T-cell (primary cell): Measurements from ENCODE around the gene TSPYL2. TPM values are rescaled to one million over a fixed set of nuclear protein-coding genes. Genes with fewer than 3 reads are reported as not detected.

Experiments used
- ATAC-seq, 4 experiments: fragments of 200-7000 bp in 3 of 4; fragments of 150-1000 bp in 1 of 4; cut with Tn5 transposase; replicated peaks in 1 of 4; 1 replicate in 3 of 4; 2 replicates in 1 of 4; pipeline ENCODE4 v1.10.0; 2021; ENCODE audit warnings: moderate library complexity in 3 of 4, mild to moderate bottlenecking in 2 of 4, moderate number of reproducible peaks in 1 of 4
- CTCF ChIA-PET, 2 donors: fragments of 300-600 bp; sonication (Branson Sonifier 250); formaldehyde crosslinking; loops; one replicate each; lab custom pipeline; 2022; ENCODE audit warnings: antibody characterized with exemption in 2 of 2; lab: Charles Lee
- POLR2A ChIA-PET, 2 donors: fragments of 300-600 bp; sonication (Branson Sonifier 250); formaldehyde crosslinking; loops; one replicate each; lab custom pipeline; 2022; ENCODE audit warnings: antibody characterized with exemption in 2 of 2; lab: Charles Lee
- DNase-seq, 35 experiments: peaks; one replicate each; pipeline versions ENCODE4 v3.0.0 to v3.0.0-alpha.2; 2013 to 2023
- H3K27ac ChIP-seq: one replicate; pipeline ENCODE4 v1.5.1; 2013; ENCODE audit warnings: low read length
- H3K27me3 ChIP-seq, 2 experiments: replicated peaks in 1 of 2; 1 replicate in 1 of 2; 2 replicates in 1 of 2; pipeline versions ENCODE4 v1.6.1 to v1.7.0; 2013; ENCODE audit warnings: low read length in 1 of 2, mixed read lengths in 1 of 2; ENCODE audit not compliant: control insufficient read depth in 2 of 2, insufficient read depth in 2 of 2; ENCODE audit errors: extremely low read depth in 1 of 2
- H3K36me3 ChIP-seq, 2 donors: 1 replicate in 1 of 2; 2 replicates in 1 of 2; pipeline versions ENCODE4 v1.6.1 to v1.7.0; 2013; ENCODE audit warnings: low read length in 1 of 2; ENCODE audit not compliant: control insufficient read depth in 2 of 2, insufficient read depth in 1 of 2; ENCODE audit errors: extremely low read depth in 1 of 2
- H3K4me1 ChIP-seq, 2 experiments: 1 replicate in 1 of 2; 2 replicates in 1 of 2; pipeline versions ENCODE4 v1.6.1 to v1.7.0; 2013; ENCODE audit warnings: low read length in 2 of 2, mixed read lengths in 1 of 2; ENCODE audit not compliant: insufficient read depth in 2 of 2, control insufficient read depth in 1 of 2; ENCODE audit errors: extremely low read depth in 1 of 2
- H3K4me3 ChIP-seq, 2 donors: 1 replicate in 1 of 2; 2 replicates in 1 of 2; pipeline versions ENCODE4 v1.5.1 to v1.7.0; 2013; ENCODE audit warnings: mild to moderate bottlenecking in 2 of 2, low read length in 1 of 2, moderate library complexity in 1 of 2; ENCODE audit not compliant: control insufficient read depth in 1 of 2; ENCODE audit errors: extremely low read depth in 1 of 2
- H3K9me3 ChIP-seq: 2 replicates; pipeline ENCODE4 v1.7.0; 2013
- H3K27ac Mint-ChIP-seq, 2 donors: one replicate each; pipeline ENCODE4 v1.8.0; 2020 to 2021; ENCODE audit warnings: mild to moderate bottlenecking in 2 of 2, mixed read lengths in 2 of 2
- H3K27me3 Mint-ChIP-seq, 2 donors: one replicate each; pipeline ENCODE4 v1.8.0; 2021 to 2022; ENCODE audit warnings: mixed read lengths in 2 of 2
- H3K36me3 Mint-ChIP-seq: one replicate; pipeline ENCODE4 v1.8.0; 2021; ENCODE audit warnings: mixed read lengths
- H3K4me1 Mint-ChIP-seq, 3 donors: one replicate each; pipeline ENCODE4 v1.8.0; 2020 to 2022; ENCODE audit warnings: mixed read lengths in 3 of 3, mild to moderate bottlenecking in 1 of 3
- H3K4me3 Mint-ChIP-seq, 3 donors: one replicate each; pipeline ENCODE4 v1.8.0; 2020 to 2022; ENCODE audit warnings: mild to moderate bottlenecking in 3 of 3, mixed read lengths in 3 of 3, moderate library complexity in 3 of 3
- H3K9me3 Mint-ChIP-seq, 3 donors: one replicate each; pipeline ENCODE4 v1.8.0; 2020 to 2022; ENCODE audit warnings: mixed read lengths in 3 of 3
- WGBS: methylation state at CpG from one replicate; pipeline ENCODE4 v1.1.5; 2013; ENCODE audit warnings: missing lambda C conversion rate; ENCODE audit not compliant: insufficient coverage; 5-methylcytosine and 5-hydroxymethylcytosine counted together
- total RNA-seq, 35 experiments: library from RNA in 6 of 35; stranded (reverse) in 6 of 35; fragments of 120-200 nt in 1 of 35; gene quantifications; one replicate each; pipeline versions ENCODE4 v1.2.1 to v1.2.4 and lab custom pipeline; 2013 to 2026

Gene TSPYL2
- total RNA-seq, 5 donors from 2014 or later (not counting 1 experiment from before 2014, with no cell fraction given), result 126 to 253 (median 141) TPM

GRCh38 chrX:53089224-53089842 is 7.2 kb downstream of the TSPYL2 start:
- CTCF ChIA-PET, result interaction anchor here in 1 of 2 donors (1.5 kb wide), 1 partner anchor 17 kb away, joined by 4 read pairs; no protein-coding TSS in a partner anchor
- Mint-ChIP-seq H3K27me3 (peaks cover 0 to 10% of the 10 kb centered on the region in 2 donors), H3K36me3 (peaks cover 18% of the 10 kb centered on the region), H3K4me1 (peaks cover 38 to 53% (median 39%) of the 10 kb centered on the region in 3 donors), H3K9me3 (no peaks in the 10 kb centered on the region), H3K27ac (peak overlapping the region; percentile 96 to 99), H3K4me3 (peak overlapping the region; percentile 85 to 91 (median 87))
- peaks cover 0 to 23% of the 10 kb centered on the region in 2 experiments for H3K4me1 ChIP-seq
- peaks cover 0 to 22% of the 10 kb centered on the region in 2 donors for H3K36me3 ChIP-seq
- 0% methylated on average over 1 of the region's 11 CpGs for WGBS
- ATAC-seq, result no peak
- H3K27ac ChIP-seq, result peak overlapping the region; percentile 96
- H3K27me3 ChIP-seq, result no peaks in the 10 kb centered on the region
- peak overlapping the region; percentile 48 to 60 for H3K4me3 ChIP-seq
- DNase-seq, result peak in 12 of 35 experiments; percentile 22 to 73 (median 36)
- H3K9me3 ChIP-seq, result no peaks in the 10 kb centered on the region
- POLR2A ChIA-PET, result interaction anchor here in 1 of 2 donors (0.7 kb wide), 1 partner anchor 623 kb away, joined by 4 read pairs; no protein-coding TSS in a partner anchor

- Histone ChIP-seq H3K4me3 (no peak overlapping the region), H3K27ac (no peak overlapping the region), H3K9me3 (no peaks in the 10 kb centered on the region), H3K27me3 (no peaks in the 10 kb centered on the region), H3K36me3 (peaks cover 0 to 19% of the 10 kb centered on the region in 2 donors), H3K4me1 (peaks cover 2 to 27% of the 10 kb centered on the region in 2 experiments)
- no peak for ATAC-seq
- Mint-ChIP-seq H3K27me3 (peaks cover 0 to 13% of the 10 kb centered on the region in 2 donors), H3K4me3 (no peak overlapping the region), H3K36me3 (peaks cover 15% of the 10 kb centered on the region), H3K27ac (no peak overlapping the region), H3K9me3 (no peaks in the 10 kb centered on the region), H3K4me1 (peaks cover 35 to 53% (median 39%) of the 10 kb centered on the region in 3 donors)
- ChIA-PET CTCF (interaction anchor here in 1 of 2 donors (1.5 kb wide), 1 partner anchor 18 kb away, joined by 4 read pairs; no protein-coding TSS in a partner anchor), POLR2A (no interaction called here)
- no CpG with 5 or more reads among the region's 2 CpGs for WGBS
- no peak for DNase-seq
These were observed 7.8 kb downstream of the TSPYL2 start for GRCh38 chrX:53089925-53090324.

GRCh38 chrX:53091354-53091753 is 9.2 kb downstream of the TSPYL2 start:
- Histone ChIP-seq H3K4me3 (no peak overlapping the region), H3K36me3 (peaks cover 0 to 6% of the 10 kb centered on the region in 2 donors), H3K27ac (no peak overlapping the region), H3K9me3 (no peaks in the 10 kb centered on the region), H3K4me1 (peaks cover 2 to 29% of the 10 kb centered on the region in 2 experiments), H3K27me3 (no peaks in the 10 kb centered on the region)
- Mint-ChIP-seq H3K27ac (no peak overlapping the region), H3K27me3 (peaks cover 0 to 5% of the 10 kb centered on the region in 2 donors), H3K4me1 (peaks cover 27 to 48% (median 35%) of the 10 kb centered on the region in 3 donors), H3K4me3 (no peak overlapping the region), H3K9me3 (no peaks in the 10 kb centered on the region), H3K36me3 (peaks cover 5% of the 10 kb centered on the region)
- ChIA-PET POLR2A (no interaction called here), CTCF (interaction anchor here (0.6 to 1.0 kb wide), 2 partner anchors 10 to 89 kb away, joined by 3 to 5 read pairs; no protein-coding TSS in a partner anchor)
- no peak for ATAC-seq
- no CpG with 5 or more reads among the region's 2 CpGs for WGBS
- no peak for DNase-seq

- Histone ChIP-seq H3K36me3 (no peaks in the 10 kb centered on the region), H3K9me3 (no peaks in the 10 kb centered on the region), H3K4me3 (peak overlapping the region; percentile 52 to 78), H3K4me1 (peaks cover 2 to 25% of the 10 kb centered on the region in 2 experiments), H3K27me3 (no peaks in the 10 kb centered on the region), H3K27ac (peak overlapping the region; percentile 74)
- peaks cover 20 to 30% (median 27%) of the 10 kb centered on the region in 3 donors for H3K4me1 Mint-ChIP-seq
- ChIA-PET POLR2A (no interaction called here), CTCF (no interaction called here)
- H3K27me3 Mint-ChIP-seq, result peaks cover 0 to 5% of the 10 kb centered on the region in 2 donors
- no CpG with 5 or more reads among the region's 16 CpGs for WGBS
- H3K36me3 Mint-ChIP-seq, result peaks cover 3% of the 10 kb centered on the region
- no peaks in the 10 kb centered on the region for H3K9me3 Mint-ChIP-seq
- peak overlapping the region; percentile 82 to 91 for H3K27ac Mint-ChIP-seq
- ATAC-seq, result peak; percentile 54 to 65 (median 62)
- peak overlapping the region; percentile 82 to 89 (median 84) for H3K4me3 Mint-ChIP-seq
- DNase-seq, result peak; percentile 50 to 84 (median 73)
These were observed 11.0 kb downstream of the TSPYL2 start for GRCh38 chrX:53093177-53093655.

GRCh38 chrX:53093748-53094581 is 11.8 kb downstream of the TSPYL2 start, which contains the start of gene KANTR:
Gene KANTR (plus strand): TSS chrX:53094142. CDS start chrX:53124273, 30,131 bp downstream.
- no peaks in the 10 kb centered on the region for H3K36me3 ChIP-seq
- no peaks in the 10 kb centered on the region for H3K9me3 ChIP-seq
- DNase-seq (peak; percentile 63 to 87 (median 77)), ATAC-seq (peak; percentile 82 to 86 (median 84))
- Mint-ChIP-seq H3K4me1 (peaks cover 12 to 23% (median 19%) of the 10 kb centered on the region in 3 donors), H3K27ac (peak within 1 kb of the TSS; percentile 82 to 91), H3K27me3 (peaks cover 0 to 5% of the 10 kb centered on the region in 2 donors), H3K36me3 (no peaks in the 10 kb centered on the region), H3K9me3 (no peaks in the 10 kb centered on the region), H3K4me3 (peak within 1 kb of the TSS; percentile 82 to 89 (median 84))
- H3K4me3 ChIP-seq, result peak within 1 kb of the TSS; percentile 52 to 78
- peaks cover 2 to 18% of the 10 kb centered on the region in 2 experiments for H3K4me1 ChIP-seq
- H3K27me3 ChIP-seq, result no peaks in the 10 kb centered on the region
- under 1% methylated on average over 23 of the region's 67 CpGs for WGBS
- H3K27ac ChIP-seq, result peak within 1 kb of the TSS; percentile 74
- ChIA-PET POLR2A (no interaction called here), CTCF (interaction anchor here in 1 of 2 donors (0.7 kb wide), 1 partner anchor 24 kb away, joined by 3 read pairs; no protein-coding TSS in a partner anchor)

- H3K4me1 ChIP-seq, result peaks cover 2 to 17% of the 10 kb centered on the region in 2 experiments
- H3K9me3 Mint-ChIP-seq, result no peaks in the 10 kb centered on the region
- no peaks in the 10 kb centered on the region for H3K36me3 Mint-ChIP-seq
- no peaks in the 10 kb centered on the region for H3K36me3 ChIP-seq
- H3K9me3 ChIP-seq, result no peaks in the 10 kb centered on the region
- ChIA-PET CTCF (interaction anchor here in 1 of 2 donors (0.7 kb wide), 1 partner anchor 24 kb away, joined by 3 read pairs; no protein-coding TSS in a partner anchor), POLR2A (no interaction called here)
- H3K4me1 Mint-ChIP-seq, result peaks cover 7 to 20% (median 15%) of the 10 kb centered on the region in 3 donors
- H3K27ac ChIP-seq, result peak overlapping the region; percentile 74
- H3K27ac Mint-ChIP-seq, result peak overlapping the region; percentile 81 to 91
- no peak for DNase-seq
- peak overlapping the region; percentile 82 to 89 (median 84) for H3K4me3 Mint-ChIP-seq
- no CpG with 5 or more reads among the region's 5 CpGs for WGBS
- peaks cover 0 to 5% of the 10 kb centered on the region in 2 donors for H3K27me3 Mint-ChIP-seq
- H3K27me3 ChIP-seq, result no peaks in the 10 kb centered on the region
- peak overlapping the region; percentile 49 to 78 for H3K4me3 ChIP-seq
- no peak for ATAC-seq
These were observed 12.4 kb downstream of the TSPYL2 start for GRCh38 chrX:53094582-53094905.
